Measurements from ENCODE around the gene PTCD1. TPM values are rescaled to one million over a fixed set of nuclear protein-coding genes. Genes with fewer than 3 reads are reported as not detected.

PTCD1 gene
- total and polyA plus RNA-seq, 2 experiments from 2014 or later, result 12.2 to 13.4 TPM

- Histone ChIP-seq H3K4me3 (no peak overlapping the region), H4K20me1 (replicated peaks; ENCODE audit: insufficient read depth) (peaks cover 30% of the 10 kb centered on the region), H3K79me2 (replicated peaks; ENCODE audit: insufficient read depth) (peaks cover 44% of the 10 kb centered on the region), H3K36me3 (ENCODE audit: insufficient read depth) (peaks cover 16% of the 10 kb centered on the region), H3K9me2 (ENCODE audit: insufficient read depth) (no peaks in the 10 kb centered on the region), H3K4me2 (no peak overlapping the region), H2AFZ (no peak overlapping the region), H3K27ac (ENCODE audit: low read depth) (peak overlapping the region; percentile 81; the same call in 1 of the 2 replicates), H3F3A (replicated peaks; ENCODE audit: low read depth) (peaks cover 49% of the 10 kb centered on the region), H3K27me3 (ENCODE audit: insufficient read depth) (no peaks in the 10 kb centered on the region), H3K4me1 (ENCODE audit: insufficient read depth) (no peaks in the 10 kb centered on the region)
- DNase-seq (ENCODE audit: low spot score) (no peak), ATAC-seq (no peak)
- Mint-ChIP-seq H3K27me3 (ENCODE audit: insufficient read depth, low read depth, poor library complexity) (peaks cover 26% of the 10 kb centered on the region), H3K27ac (no peak overlapping the region), H3K4me1 (0 out of 3 replicates have a peak, but pooled peaks cover 4% of the 10 kb centered on the region), H3K4me3 (no peak overlapping the region; the same call in 2 of the 3 replicates), H3K9me3 (no peaks in the 10 kb centered on the region), H3K36me3 (ENCODE audit: low read depth) (peaks cover 91% of the 10 kb centered on the region)
- no peak for TF ChIP-seq JUNB (IDR thresholded peaks at IDR 0.05; ENCODE audit: unreplicated experiment)
- TF ChIP-seq ETS1 (IDR thresholded peaks at IDR 0.05), result no peak
- TF ChIP-seq EZH2phosphoT487 (IDR thresholded peaks at IDR 0.05; ENCODE audit: unreplicated experiment), result no peak
- TF ChIP-seq REST (IDR thresholded peaks at IDR 0.05; ENCODE audit: unreplicated experiment), result no peak
- TF ChIP-seq POLR2AphosphoS5 (IDR thresholded peaks at IDR 0.05; ENCODE audit: low read depth), result no peak
Measured at GRCh38 chr7:99457050-99457649, 18.6 kb upstream of the PTCD1 start.

GRCh38 chr7:99456288-99456687, 17.7 kb upstream of the PTCD1 start:
- H3K27ac Mint-ChIP-seq, result no peak overlapping the region
- H4K20me1 ChIP-seq (replicated peaks; ENCODE audit: insufficient read depth), result peaks cover 30% of the 10 kb centered on the region
- H3K27ac ChIP-seq (ENCODE audit: low read depth), result peak overlapping the region; percentile 81
- H3K36me3 Mint-ChIP-seq (ENCODE audit: low read depth), result peaks cover 93% of the 10 kb centered on the region
- no peak overlapping the region for H2AFZ ChIP-seq
- H3K79me2 ChIP-seq (replicated peaks; ENCODE audit: insufficient read depth), result peaks cover 35% of the 10 kb centered on the region
- H3F3A ChIP-seq (replicated peaks; ENCODE audit: low read depth), result peaks cover 49% of the 10 kb centered on the region
- H3K27me3 Mint-ChIP-seq (ENCODE audit: insufficient read depth, low read depth, poor library complexity), result peaks cover 26% of the 10 kb centered on the region
- DNase-seq (ENCODE audit: low spot score), result no peak
- H3K4me3 ChIP-seq, result no peak overlapping the region
- no peaks in the 10 kb centered on the region for H3K27me3 ChIP-seq (ENCODE audit: insufficient read depth)
- 0 out of 3 replicates have a peak, but pooled peaks cover 4% of the 10 kb centered on the region for H3K4me1 Mint-ChIP-seq
- no peak for ATAC-seq
- no peaks in the 10 kb centered on the region for H3K9me3 Mint-ChIP-seq
- no peaks in the 10 kb centered on the region for H3K9me2 ChIP-seq (ENCODE audit: insufficient read depth)
- peaks cover 16% of the 10 kb centered on the region for H3K36me3 ChIP-seq (ENCODE audit: insufficient read depth)
- TF ChIP-seq EZH2 (IDR thresholded peaks at IDR 0.05; ENCODE audit: low read depth, unreplicated experiment) (no peak), POLR2AphosphoS5 (IDR thresholded peaks at IDR 0.05; ENCODE audit: low read depth) (no peak), EZH2phosphoT487 (IDR thresholded peaks at IDR 0.05; ENCODE audit: unreplicated experiment) (no peak), REST (IDR thresholded peaks at IDR 0.05; ENCODE audit: unreplicated experiment) (no peak), CTCF (conservative IDR thresholded peaks at IDR 0.05; ENCODE audit: low read depth in 2 of 2) (no peak), ETS1 (IDR thresholded peaks at IDR 0.05) (no peak), NANOG (IDR thresholded peaks at IDR 0.05; ENCODE audit: borderline replicate concordance) (no peak), CREB1 (CRISPR knock-in tag; IDR thresholded peaks at IDR 0.05; ENCODE audit: low read depth) (no peak), JUNB (IDR thresholded peaks at IDR 0.05; ENCODE audit: unreplicated experiment) (no peak)
- H3K4me2 ChIP-seq, result no peak overlapping the region
- no peak overlapping the region for H3K4me3 Mint-ChIP-seq
- no peaks in the 10 kb centered on the region for H3K4me1 ChIP-seq (ENCODE audit: insufficient read depth)

All from GM23338 (cell line).